Esophagus squamous epithelium (tissue), 4 donors: Measurements from ENCODE around the gene LEKR1.

Experiments
- CTCF ChIP-seq, 6 experiments: fragments of 450-650 bp in 4 of 6; fragments of 200-600 bp in 2 of 6; sonication (generic) in 2 of 6; IDR thresholded peaks; one replicate each; pipeline ENCODE4 v1.5.1; 2016 to 2019; ENCODE audit warnings: antibody characterized with exemption in 6 of 6, mild to moderate bottlenecking in 4 of 6, moderate library complexity in 4 of 6
- POLR2A ChIP-seq, 4 donors: fragments of 450-650 bp; IDR thresholded peaks; one replicate each; pipeline ENCODE4 v1.6.1; 2017; ENCODE audit warnings: antibody characterized with exemption in 4 of 4, mild to moderate bottlenecking in 4 of 4, moderate library complexity in 3 of 4

- no peak for TF ChIP-seq CTCF (IDR thresholded peaks at IDR 0.05)
- no peak for TF ChIP-seq POLR2A (IDR thresholded peaks at IDR 0.05)
Observed at GRCh38 chr3:157074981-157075380, 248.8 kb downstream of the LEKR1 start.
